Liver (tissue), 9 donors: Measurements from ENCODE around the gene ANKMY1. TPM values are rescaled to one million over a fixed set of nuclear protein-coding genes. Genes with fewer than 3 reads are reported as not detected.

Experiments used
- DNase-seq: peaks from one replicate; pipeline ENCODE4 v3.0.0-alpha.2; 2017; ENCODE audit warnings: low spot score
- H3K27ac ChIP-seq, 2 donors: one replicate each; pipeline ENCODE4 v1.7.0; 2013; ENCODE audit warnings: inconsistent platforms in 2 of 2, low read length in 2 of 2, control low read depth in 1 of 2, low read depth in 1 of 2, mild to moderate bottlenecking in 1 of 2
- H3K27me3 ChIP-seq, 4 donors: one replicate each; pipeline versions ENCODE4 v1.6.1 to v1.7.0; 2013; ENCODE audit warnings: low read length in 3 of 4, inconsistent platforms in 1 of 4, mild to moderate bottlenecking in 1 of 4, moderate library complexity in 1 of 4; ENCODE audit not compliant: control insufficient read depth in 4 of 4, insufficient read depth in 4 of 4
- H3K36me3 ChIP-seq, 4 donors: one replicate each; pipeline versions ENCODE4 v1.6.1 to v1.7.0; 2013; ENCODE audit warnings: low read length in 3 of 4, mild to moderate bottlenecking in 3 of 4, low read depth in 1 of 4, moderate library complexity in 1 of 4; ENCODE audit not compliant: control insufficient read depth in 4 of 4, insufficient read depth in 3 of 4
- H3K4me1 ChIP-seq, 4 donors: one replicate each; pipeline versions ENCODE4 v1.6.1 to v1.7.0; 2013; ENCODE audit warnings: low read length in 3 of 4, mild to moderate bottlenecking in 3 of 4, moderate library complexity in 1 of 4; ENCODE audit not compliant: control insufficient read depth in 4 of 4, insufficient read depth in 4 of 4
- H3K4me3 ChIP-seq, 3 donors: one replicate each; pipeline versions ENCODE4 v1.6.1 to v1.7.0; 2013; ENCODE audit warnings: low read length in 3 of 3, control low read depth in 1 of 3, low read depth in 1 of 3, mild to moderate bottlenecking in 1 of 3
- H3K9ac ChIP-seq, 2 donors: one replicate each; pipeline ENCODE4 v1.7.0; 2013; ENCODE audit warnings: low read length in 2 of 2, mild to moderate bottlenecking in 2 of 2, moderate library complexity in 2 of 2, control low read depth in 1 of 2, low read depth in 1 of 2
- H3K9me3 ChIP-seq, 4 donors: one replicate each; pipeline versions ENCODE4 v1.6.1 to v1.7.0; 2013; ENCODE audit warnings: low read length in 3 of 4; ENCODE audit not compliant: control insufficient read depth in 4 of 4
- EGR1 ChIP-seq, 2 donors: IDR thresholded peaks; 2 replicates each; pipeline ENCODE4 v1.6.1; 2016 to 2018; ENCODE audit warnings: antibody characterized with exemption in 2 of 2, low read depth in 2 of 2
- FOXA1 ChIP-seq: IDR thresholded peaks from 2 replicates; pipeline ENCODE4 v1.6.1; 2016; ENCODE audit warnings: antibody characterized with exemption
- GABPA ChIP-seq, 2 donors: IDR thresholded peaks in 1 of 2; conservative IDR thresholded peaks in 1 of 2; 2 replicates each; pipeline ENCODE4 v1.6.1; 2016; ENCODE audit warnings: antibody characterized with exemption in 2 of 2, mild to moderate bottlenecking in 1 of 2, moderate library complexity in 1 of 2
- HNF4G ChIP-seq: IDR thresholded peaks from 2 replicates; pipeline ENCODE4 v1.6.1; 2016; ENCODE audit warnings: antibody characterized with exemption
- JUND ChIP-seq, 2 donors: IDR thresholded peaks; 2 replicates each; pipeline ENCODE4 v1.6.1; 2016; ENCODE audit warnings: antibody characterized with exemption in 2 of 2
- NR2F2 ChIP-seq: IDR thresholded peaks from 2 replicates; pipeline ENCODE4 v1.6.1; 2016; ENCODE audit warnings: antibody characterized with exemption
- RXRA ChIP-seq, 2 donors: IDR thresholded peaks; 2 replicates each; pipeline ENCODE4 v1.6.1; 2017 to 2018; ENCODE audit warnings: antibody characterized with exemption in 2 of 2, mild to moderate bottlenecking in 1 of 2
- SP1 ChIP-seq: IDR thresholded peaks from 2 replicates; pipeline ENCODE4 v1.6.1; 2018; ENCODE audit warnings: antibody characterized with exemption, mild to moderate bottlenecking
- WGBS: extraction: QIAGEN DNeasy Blood & Tissue Kit; methylation state at CpG from one replicate; pipeline ENCODE4 v1.1.7; 2013; 5-methylcytosine and 5-hydroxymethylcytosine counted together
- polyA plus RNA-seq, 2 donors: library from polyadenylated mRNA; stranded (reverse) in 1 of 2; unstranded in 1 of 2; fragments of 200-250 nt in 1 of 2; fragments of >200 nt in 1 of 2; fragmentation: Nextera tagmentation in 1 of 2; extraction: Ambion mirVana in 1 of 2; gene quantifications; one replicate each; pipeline versions ENCODE4 v1.2.1 to v1.2.3, GENCODE V29; 2013 to 2015
- total RNA-seq, 2 donors: library from RNA; depleted of rRNA; stranded (reverse); fragments of >200 nt; gene quantifications; one replicate each; pipeline ENCODE4 v1.2.3, GENCODE V29; 2014
- TF ChIP-seq, protein P1 (sequence below): fragments of 150-350 bp; IDR thresholded peaks from 2 replicates; pipeline ENCODE4 v1.5.1; 2017; ENCODE audit warnings: improper control_type of control experiment, low read depth, low read length; ENCODE audit not compliant: missing input control
- TF ChIP-seq, protein P2 (sequence below): IDR thresholded peaks from 2 replicates; pipeline ENCODE4 v1.6.1; 2016; ENCODE audit warnings: antibody characterized with exemption
- TF ChIP-seq, protein P3 (sequence below): IDR thresholded peaks from 2 replicates; pipeline ENCODE4 v1.6.1; 2016; ENCODE audit warnings: antibody characterized with exemption
- TF ChIP-seq, protein P4 (sequence below): IDR thresholded peaks from 2 replicates; pipeline ENCODE4 v1.6.1; 2016; ENCODE audit warnings: antibody characterized with exemption
- donor health status: healthy.
- donor health status: healthy.
- donor health status: healthy.
- donor health status: healthy.
- donor health status: healthy.

ANKMY1 gene
- total and polyA plus RNA-seq, 4 donors = 2.5 to 12.8 (median 4.2) TPM

DNA sequence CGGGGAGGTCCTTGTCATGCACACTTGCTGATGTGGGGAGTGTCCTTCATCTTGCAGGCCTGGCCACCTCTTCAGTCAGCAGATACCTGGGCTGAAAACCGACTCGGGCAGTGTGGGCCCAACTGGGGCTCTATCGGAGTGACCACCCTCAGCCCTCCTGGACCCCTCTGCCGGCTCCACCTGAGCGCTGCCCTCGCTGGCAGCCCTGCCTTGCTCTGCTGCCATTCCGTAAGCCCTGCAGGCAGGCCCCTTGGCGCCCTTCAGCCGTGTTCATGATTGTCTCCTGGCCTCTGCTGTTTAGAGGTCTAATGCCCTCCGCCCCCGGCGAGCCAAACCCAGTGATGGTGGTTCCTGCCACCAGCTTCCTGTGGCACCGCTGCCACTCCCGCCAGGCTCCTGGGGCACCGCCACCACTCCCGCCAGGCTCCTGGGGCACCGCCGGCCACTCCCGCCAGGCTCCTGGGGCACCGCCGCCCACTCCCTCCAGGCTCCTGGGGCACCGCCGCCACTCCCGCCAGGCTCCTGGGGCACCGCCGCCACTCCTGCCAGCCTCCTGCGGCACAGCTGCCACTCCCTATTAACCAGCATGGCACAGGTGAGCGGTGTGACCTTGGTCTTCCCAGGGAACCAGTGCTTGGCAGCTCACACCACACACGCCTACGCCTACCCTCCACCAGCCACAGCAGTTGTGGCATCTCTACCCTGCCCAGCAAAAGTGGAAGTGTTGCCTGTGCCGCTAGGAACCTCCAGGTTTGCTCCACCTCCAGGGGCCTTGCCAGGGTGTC is 44.7 kb upstream of the ANKMY1 start:
- TF ChIP-seq EGR1 (IDR thresholded peaks at IDR 0.05; ENCODE audit: low read depth in 2 of 2) (no peak), RXRA (IDR thresholded peaks at IDR 0.05) (no peak), FOXA1 (no peak), NR2F2 (no peak), HNF4G (no peak), GABPA (IDR thresholded peaks at IDR 0.05 in 1 of 2, conservative IDR thresholded peaks at IDR 0.05 in 1 of 2) (no peak), JUND (IDR thresholded peaks at IDR 0.05) (no peak), SP1 (no peak)
- TF ChIP-seq, protein P1, sequence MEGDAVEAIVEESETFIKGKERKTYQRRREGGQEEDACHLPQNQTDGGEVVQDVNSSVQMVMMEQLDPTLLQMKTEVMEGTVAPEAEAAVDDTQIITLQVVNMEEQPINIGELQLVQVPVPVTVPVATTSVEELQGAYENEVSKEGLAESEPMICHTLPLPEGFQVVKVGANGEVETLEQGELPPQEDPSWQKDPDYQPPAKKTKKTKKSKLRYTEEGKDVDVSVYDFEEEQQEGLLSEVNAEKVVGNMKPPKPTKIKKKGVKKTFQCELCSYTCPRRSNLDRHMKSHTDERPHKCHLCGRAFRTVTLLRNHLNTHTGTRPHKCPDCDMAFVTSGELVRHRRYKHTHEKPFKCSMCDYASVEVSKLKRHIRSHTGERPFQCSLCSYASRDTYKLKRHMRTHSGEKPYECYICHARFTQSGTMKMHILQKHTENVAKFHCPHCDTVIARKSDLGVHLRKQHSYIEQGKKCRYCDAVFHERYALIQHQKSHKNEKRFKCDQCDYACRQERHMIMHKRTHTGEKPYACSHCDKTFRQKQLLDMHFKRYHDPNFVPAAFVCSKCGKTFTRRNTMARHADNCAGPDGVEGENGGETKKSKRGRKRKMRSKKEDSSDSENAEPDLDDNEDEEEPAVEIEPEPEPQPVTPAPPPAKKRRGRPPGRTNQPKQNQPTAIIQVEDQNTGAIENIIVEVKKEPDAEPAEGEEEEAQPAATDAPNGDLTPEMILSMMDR = no peak
- TF ChIP-seq, protein P2, sequence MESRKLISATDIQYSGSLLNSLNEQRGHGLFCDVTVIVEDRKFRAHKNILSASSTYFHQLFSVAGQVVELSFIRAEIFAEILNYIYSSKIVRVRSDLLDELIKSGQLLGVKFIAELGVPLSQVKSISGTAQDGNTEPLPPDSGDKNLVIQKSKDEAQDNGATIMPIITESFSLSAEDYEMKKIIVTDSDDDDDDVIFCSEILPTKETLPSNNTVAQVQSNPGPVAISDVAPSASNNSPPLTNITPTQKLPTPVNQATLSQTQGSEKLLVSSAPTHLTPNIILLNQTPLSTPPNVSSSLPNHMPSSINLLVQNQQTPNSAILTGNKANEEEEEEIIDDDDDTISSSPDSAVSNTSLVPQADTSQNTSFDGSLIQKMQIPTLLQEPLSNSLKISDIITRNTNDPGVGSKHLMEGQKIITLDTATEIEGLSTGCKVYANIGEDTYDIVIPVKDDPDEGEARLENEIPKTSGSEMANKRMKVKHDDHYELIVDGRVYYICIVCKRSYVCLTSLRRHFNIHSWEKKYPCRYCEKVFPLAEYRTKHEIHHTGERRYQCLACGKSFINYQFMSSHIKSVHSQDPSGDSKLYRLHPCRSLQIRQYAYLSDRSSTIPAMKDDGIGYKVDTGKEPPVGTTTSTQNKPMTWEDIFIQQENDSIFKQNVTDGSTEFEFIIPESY = no peak
- TF ChIP-seq, protein P3, sequence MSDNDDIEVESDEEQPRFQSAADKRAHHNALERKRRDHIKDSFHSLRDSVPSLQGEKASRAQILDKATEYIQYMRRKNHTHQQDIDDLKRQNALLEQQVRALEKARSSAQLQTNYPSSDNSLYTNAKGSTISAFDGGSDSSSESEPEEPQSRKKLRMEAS = no peak
- TF ChIP-seq, protein P4, sequence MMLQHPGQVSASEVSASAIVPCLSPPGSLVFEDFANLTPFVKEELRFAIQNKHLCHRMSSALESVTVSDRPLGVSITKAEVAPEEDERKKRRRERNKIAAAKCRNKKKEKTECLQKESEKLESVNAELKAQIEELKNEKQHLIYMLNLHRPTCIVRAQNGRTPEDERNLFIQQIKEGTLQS = no peak
- Histone ChIP-seq H3K4me3 (no peak overlapping the region), H3K27ac (no peak overlapping the region), H3K36me3 (peaks cover 0 to 11% (median 4%) of the 10 kb centered on the region in 4 donors), H3K9me3 (no peaks in the 10 kb centered on the region), H3K9ac (no peak overlapping the region), H3K4me1 (peaks cover 2 to 11% (median 6%) of the 10 kb centered on the region in 4 donors), H3K27me3 (no peaks in the 10 kb centered on the region)
- DNase-seq = no peak
- 91% methylated on average over 32 of the region's 32 CpGs for WGBS

DNA sequence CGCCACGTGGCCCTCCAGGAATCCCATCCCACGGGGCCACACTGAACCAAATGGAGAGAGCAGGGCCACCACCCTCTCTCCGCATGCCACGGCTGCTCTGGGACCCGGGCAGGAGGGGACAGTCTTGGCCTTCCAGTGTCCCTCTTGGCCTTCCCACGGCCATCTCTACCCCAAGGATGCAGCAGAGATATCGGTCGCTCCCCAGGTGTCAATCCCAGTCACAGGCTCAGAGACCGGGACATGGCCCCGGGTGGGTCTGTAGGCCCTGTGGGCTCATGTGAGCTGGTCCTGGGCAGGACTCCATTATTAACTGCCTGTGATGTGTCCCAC is 44.0 kb upstream of the ANKMY1 start:
- Histone ChIP-seq H3K9me3 (no peaks in the 10 kb centered on the region), H3K4me1 (peaks cover 2 to 13% (median 8%) of the 10 kb centered on the region in 4 donors), H3K36me3 (peaks cover 0 to 11% (median 4%) of the 10 kb centered on the region in 4 donors), H3K27ac (no peak overlapping the region), H3K9ac (no peak overlapping the region), H3K27me3 (no peaks in the 10 kb centered on the region), H3K4me3 (no peak overlapping the region)
- TF ChIP-seq EGR1 (IDR thresholded peaks at IDR 0.05; ENCODE audit: low read depth in 2 of 2) = no peak
- no peak for TF ChIP-seq NR2F2
- TF ChIP-seq, protein P4 = no peak
- no peak for TF ChIP-seq SP1
- no peak for TF ChIP-seq GABPA (IDR thresholded peaks at IDR 0.05 in 1 of 2, conservative IDR thresholded peaks at IDR 0.05 in 1 of 2)
- no peak for TF ChIP-seq HNF4G
- TF ChIP-seq FOXA1 = no peak
- 95% methylated on average over 11 of the region's 11 CpGs for WGBS
- DNase-seq = no peak
